IMR-90 (cell line): ENCODE measurements around the gene AKIRIN1. TPM values are rescaled to one million over a fixed set of nuclear protein-coding genes. Genes with fewer than 3 reads are reported as not detected.

Experiments used
- ATAC-seq: fragments of 200-7000 bp; cut with Tn5 transposase; 2 replicates; pipeline ENCODE4 v1.9.1; 2020; ENCODE audit warnings: low read depth, mild to moderate bottlenecking, moderate library complexity
- BruUV-seq: library from RNA; stranded (reverse); fragments of 400-500 nt; replicated peaks from 2 replicates; lab custom pipeline; 2021; lab: Mats Ljungman, UMichigan
- CTCF ChIA-PET: fragments of 300-600 bp; formaldehyde crosslinking; extraction: SDS; loops from one replicate; lab custom pipeline; 2021; ENCODE audit warnings: antibody characterized with exemption; lab: Yijun Ruan, JAX
- POLR2A ChIA-PET: fragments of 300-600 bp; sonication (Branson Sonifier 250); formaldehyde crosslinking; loops from one replicate; lab custom pipeline; 2022; ENCODE audit warnings: antibody characterized with exemption; ENCODE audit not compliant: unreplicated experiment; lab: Charles Lee
- DNase-seq: peaks from one replicate; pipeline ENCODE4 v3.0.0; 2013
- H2AFZ ChIP-seq: replicated peaks from 2 replicates; pipeline ENCODE3; 2013; ENCODE audit warnings: low read length, mild to moderate bottlenecking; ENCODE audit not compliant: poor library complexity
- H2AK5ac ChIP-seq: 2 replicates; pipeline ENCODE4 v1.6.1; 2013; ENCODE audit warnings: low read depth, low read length, inconsistent platforms
- H2AK9ac ChIP-seq: replicated peaks from 2 replicates; pipeline ENCODE3; 2013; ENCODE audit warnings: mild to moderate bottlenecking, low read depth, low read length, moderate library complexity; ENCODE audit not compliant: poor library complexity
- H2BK120ac ChIP-seq: 2 replicates; pipeline ENCODE4 v1.6.1; 2013; ENCODE audit warnings: low read depth, low read length, inconsistent platforms
- H2BK15ac ChIP-seq: 3 replicates; pipeline ENCODE4 v1.6.1; 2013; ENCODE audit warnings: low read depth, low read length, inconsistent platforms
- H2BK20ac ChIP-seq: 2 replicates; pipeline ENCODE4 v1.6.1; 2013; ENCODE audit warnings: low read depth, mild to moderate bottlenecking, inconsistent platforms, low read length, moderate library complexity
- H2BK5ac ChIP-seq: 2 replicates; pipeline ENCODE4 v1.6.1; 2013; ENCODE audit warnings: mild to moderate bottlenecking, low read depth, low read length, inconsistent platforms; ENCODE audit not compliant: poor library complexity, severe bottlenecking
- H3K14ac ChIP-seq: replicated peaks from 2 replicates; pipeline ENCODE4 v1.6.1; 2013; ENCODE audit warnings: low read depth, low read length, inconsistent platforms
- H3K18ac ChIP-seq: 2 replicates; pipeline ENCODE4 v1.6.1; 2013; ENCODE audit warnings: low read depth, low read length, control low read depth
- H3K23ac ChIP-seq: 2 replicates; pipeline ENCODE4 v1.6.1; 2013; ENCODE audit warnings: low read depth, low read length, inconsistent platforms
- H3K27ac ChIP-seq: 2 replicates; pipeline ENCODE4 v1.5.1; 2013; ENCODE audit warnings: mild to moderate bottlenecking, control low read depth, low read length; ENCODE audit not compliant: insufficient read depth
- H3K27me3 ChIP-seq: 2 replicates; pipeline ENCODE4 v1.6.1; 2013; ENCODE audit warnings: low read length; ENCODE audit not compliant: control insufficient read depth, insufficient read depth
- H3K36me3 ChIP-seq: 2 replicates; pipeline ENCODE4 v1.6.1; 2013; ENCODE audit warnings: low read length, mixed read lengths; ENCODE audit not compliant: control insufficient read depth, insufficient read depth
- H3K4ac ChIP-seq: 2 replicates; pipeline ENCODE4 v1.6.1; 2013; ENCODE audit warnings: low read depth, low read length, inconsistent platforms
- H3K4me1 ChIP-seq: 2 replicates; pipeline ENCODE4 v1.6.1; 2013; ENCODE audit warnings: low read length, mixed read lengths; ENCODE audit not compliant: control insufficient read depth, insufficient read depth
- H3K4me2 ChIP-seq: 2 replicates; pipeline ENCODE4 v1.6.1; 2013; ENCODE audit warnings: low read depth, mild to moderate bottlenecking, control low read depth, low read length, moderate library complexity
- H3K4me3 ChIP-seq: 2 replicates; pipeline ENCODE4 v1.5.1; 2013; ENCODE audit warnings: low read depth, mild to moderate bottlenecking, control low read depth, low read length, moderate library complexity; ENCODE audit not compliant: insufficient read depth
- H3K56ac ChIP-seq: 2 replicates; pipeline ENCODE4 v1.6.1; 2013; ENCODE audit warnings: low read length, inconsistent platforms; ENCODE audit not compliant: insufficient read depth; ENCODE audit errors: extremely low read depth
- H3K79me1 ChIP-seq, 2 experiments: 2 replicates each; pipeline ENCODE4 v1.6.1; 2013; ENCODE audit warnings: low read length in 2 of 2, inconsistent platforms in 1 of 2, low read depth in 1 of 2
- H3K9ac ChIP-seq: 2 replicates; pipeline ENCODE4 v1.6.1; 2013; ENCODE audit warnings: low read depth, low read length, control low read depth
- H3K9me1 ChIP-seq: 2 replicates; pipeline ENCODE4 v1.6.1; 2013; ENCODE audit warnings: low read length, inconsistent platforms; ENCODE audit not compliant: insufficient read depth
- H3K9me3 ChIP-seq: 2 replicates; pipeline ENCODE4 v1.6.1; 2013; ENCODE audit warnings: low read length; ENCODE audit not compliant: control insufficient read depth, insufficient read depth
- H4K20me1 ChIP-seq: 2 replicates; pipeline ENCODE4 v1.6.1; 2013; ENCODE audit warnings: low read length, inconsistent platforms; ENCODE audit not compliant: insufficient read depth
- H4K5ac ChIP-seq: 2 replicates; pipeline ENCODE4 v1.6.1; 2013; ENCODE audit warnings: mild to moderate bottlenecking, low read depth, low read length, control low read depth
- H4K8ac ChIP-seq, 2 experiments: 2 replicates each; pipeline ENCODE4 v1.6.1; 2013; ENCODE audit warnings: low read depth in 2 of 2, low read length in 2 of 2, control low read depth in 1 of 2, inconsistent platforms in 1 of 2
- H4K91ac ChIP-seq: 2 replicates; pipeline ENCODE4 v1.6.1; 2013; ENCODE audit warnings: low read depth, low read length, inconsistent platforms; ENCODE audit not compliant: insufficient read depth
- CHD1 ChIP-seq: IDR thresholded peaks from 2 replicates; pipeline ENCODE4 v1.6.1; 2012; ENCODE audit warnings: low read depth, low read length, improper control_type of control experiment
- FOS ChIP-seq: fragments of 150-350 bp; IDR thresholded peaks from 2 replicates; pipeline ENCODE4 v1.6.1; 2016; ENCODE audit warnings: low read depth, low read length
- MAFK ChIP-seq: IDR thresholded peaks from 2 replicates; pipeline ENCODE4 v1.6.1; 2012; ENCODE audit warnings: low read depth, low read length, improper control_type of control experiment
- MAZ ChIP-seq: IDR thresholded peaks from 2 replicates; pipeline ENCODE4 v1.6.1; 2012; ENCODE audit warnings: low read depth, mild to moderate bottlenecking, low read length, improper control_type of control experiment, moderate library complexity, borderline replicate concordance
- RCOR1 ChIP-seq: IDR thresholded peaks from 2 replicates; pipeline ENCODE4 v1.6.1; 2012; ENCODE audit warnings: mild to moderate bottlenecking, low read length, improper control_type of control experiment; ENCODE audit not compliant: insufficient replicate concordance
- SMC3 ChIP-seq: fragments of 150-350 bp; IDR thresholded peaks from 2 replicates; pipeline ENCODE4 v1.6.1; 2016; ENCODE audit warnings: low read depth, mild to moderate bottlenecking, antibody characterized with exemption, low read length, moderate library complexity
- WGBS, 2 experiments: methylation state at CpG; one replicate each; pipeline versions ENCODE4 v1.1.5 to v1.1.7; 2013; ENCODE audit warnings: missing lambda C conversion rate in 2 of 2; ENCODE audit not compliant: insufficient read length in 1 of 2; ENCODE audit errors: extremely low coverage in 2 of 2; 5-methylcytosine and 5-hydroxymethylcytosine counted together
- dilution Hi-C: fragments of 300-500 bp; cut with HindIII; formaldehyde crosslinking; loops from one replicate; pipeline ENCODE4 v1.14.3; 2018; ENCODE audit warnings: low sequenced_read_pairs; ENCODE audit not compliant: unreplicated experiment
- in situ Hi-C: fragments of 300-500 bp; cut with MboI; formaldehyde crosslinking; loops from 3 replicates; pipeline ENCODE4 v1.14.3; 2019; ENCODE audit warnings: low sequenced_read_pairs, inconsistent platforms, mixed read lengths
- intact Hi-C: fragments of 100-400 bp; cut with micrococcal nuclease; formaldehyde crosslinking; loops from 2 replicates; pipeline ENCODE4 v1.10.0; 2022
- polyA plus RNA-seq, 3 experiments: library from polyadenylated mRNA; depleted of rRNA; stranded (reverse); fragments of >200 nt; gene quantifications; 2 replicates each; pipeline ENCODE4 v1.2.3, GENCODE V29; 2012; ENCODE audit warnings: low replicate concordance in 1 of 3
- total RNA-seq: library from RNA; depleted of rRNA; stranded (reverse); fragments of >200 nt; gene quantifications from 2 replicates; pipeline ENCODE4 v1.2.3, GENCODE V29; 2012
- TF ChIP-seq, protein P1 (sequence below): fragments of 150-350 bp; IDR thresholded peaks from 2 replicates; pipeline ENCODE4 v1.6.1; 2017; ENCODE audit warnings: mild to moderate bottlenecking, antibody characterized with exemption, low read length, low read depth
- TF ChIP-seq, protein P2 (sequence below): conservative IDR thresholded peaks from 2 replicates; pipeline ENCODE4 v1.5.1; 2012; ENCODE audit warnings: mild to moderate bottlenecking, low read depth, low read length, improper control_type of control experiment

The AKIRIN1 gene
- total and polyA plus RNA-seq, 2 of the 4 experiments (the other 2 are of a cell fraction), result 42.5 to 44.2 TPM

GRCh38 chr1:38950553-38950952 is 40.5 kb upstream of the AKIRIN1 start:
- no peak for ATAC-seq
- Histone ChIP-seq H2AK9ac (no peak overlapping the region), H3K4me2 (no peak overlapping the region), H3K9ac (no peak overlapping the region), H2BK15ac (no peak overlapping the region), H4K8ac (no peak overlapping the region), H3K56ac (no peak overlapping the region), H3K27me3 (no peaks in the 10 kb centered on the region), H4K20me1 (no peaks in the 10 kb centered on the region), H3K4ac (no peak overlapping the region), H2AFZ (no peak overlapping the region), H3K23ac (no peak overlapping the region), H2AK5ac (no peak overlapping the region), H2BK5ac (no peak overlapping the region), H3K4me1 (no peaks in the 10 kb centered on the region), H3K79me1 (no peaks in the 10 kb centered on the region), H3K36me3 (no peaks in the 10 kb centered on the region), H4K5ac (no peak overlapping the region), H3K9me1 (no peaks in the 10 kb centered on the region), H3K4me3 (no peak overlapping the region), H3K18ac (no peak overlapping the region), H2BK20ac (no peak overlapping the region), H3K9me3 (no peaks in the 10 kb centered on the region), H3K27ac (no peak overlapping the region), H3K14ac (no peak overlapping the region), H2BK120ac (no peak overlapping the region), H4K91ac (no peak overlapping the region)
- TF ChIP-seq, protein P1, sequence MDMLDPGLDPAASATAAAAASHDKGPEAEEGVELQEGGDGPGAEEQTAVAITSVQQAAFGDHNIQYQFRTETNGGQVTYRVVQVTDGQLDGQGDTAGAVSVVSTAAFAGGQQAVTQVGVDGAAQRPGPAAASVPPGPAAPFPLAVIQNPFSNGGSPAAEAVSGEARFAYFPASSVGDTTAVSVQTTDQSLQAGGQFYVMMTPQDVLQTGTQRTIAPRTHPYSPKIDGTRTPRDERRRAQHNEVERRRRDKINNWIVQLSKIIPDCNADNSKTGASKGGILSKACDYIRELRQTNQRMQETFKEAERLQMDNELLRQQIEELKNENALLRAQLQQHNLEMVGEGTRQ, result no peak
- TF ChIP-seq SMC3 (no peak), MAZ (no peak), FOS (no peak), RCOR1 (no peak), MAFK (no peak), CHD1 (no peak)
- TF ChIP-seq, protein P2, sequence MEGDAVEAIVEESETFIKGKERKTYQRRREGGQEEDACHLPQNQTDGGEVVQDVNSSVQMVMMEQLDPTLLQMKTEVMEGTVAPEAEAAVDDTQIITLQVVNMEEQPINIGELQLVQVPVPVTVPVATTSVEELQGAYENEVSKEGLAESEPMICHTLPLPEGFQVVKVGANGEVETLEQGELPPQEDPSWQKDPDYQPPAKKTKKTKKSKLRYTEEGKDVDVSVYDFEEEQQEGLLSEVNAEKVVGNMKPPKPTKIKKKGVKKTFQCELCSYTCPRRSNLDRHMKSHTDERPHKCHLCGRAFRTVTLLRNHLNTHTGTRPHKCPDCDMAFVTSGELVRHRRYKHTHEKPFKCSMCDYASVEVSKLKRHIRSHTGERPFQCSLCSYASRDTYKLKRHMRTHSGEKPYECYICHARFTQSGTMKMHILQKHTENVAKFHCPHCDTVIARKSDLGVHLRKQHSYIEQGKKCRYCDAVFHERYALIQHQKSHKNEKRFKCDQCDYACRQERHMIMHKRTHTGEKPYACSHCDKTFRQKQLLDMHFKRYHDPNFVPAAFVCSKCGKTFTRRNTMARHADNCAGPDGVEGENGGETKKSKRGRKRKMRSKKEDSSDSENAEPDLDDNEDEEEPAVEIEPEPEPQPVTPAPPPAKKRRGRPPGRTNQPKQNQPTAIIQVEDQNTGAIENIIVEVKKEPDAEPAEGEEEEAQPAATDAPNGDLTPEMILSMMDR, result no peak
- no peak for DNase-seq
- dilution Hi-C loops (no loop called here), in situ Hi-C loops (no loop called here), intact Hi-C loops (no loop called here)
- no CpG with 5 or more reads among the region's 2 CpGs for WGBS, 2 experiments
- ChIA-PET POLR2A (no interaction called here), CTCF (no interaction called here)
- no TSS peak for BruUV-seq
